ENCODE results near the gene SIRPG. TPM values are rescaled to one million over a fixed set of nuclear protein-coding genes. Genes with fewer than 3 reads are reported as not detected.

The SIRPG gene
- polyA plus RNA-seq, 1 of the 3 experiments (the other 2 are of a cell fraction): not detected

DNA sequence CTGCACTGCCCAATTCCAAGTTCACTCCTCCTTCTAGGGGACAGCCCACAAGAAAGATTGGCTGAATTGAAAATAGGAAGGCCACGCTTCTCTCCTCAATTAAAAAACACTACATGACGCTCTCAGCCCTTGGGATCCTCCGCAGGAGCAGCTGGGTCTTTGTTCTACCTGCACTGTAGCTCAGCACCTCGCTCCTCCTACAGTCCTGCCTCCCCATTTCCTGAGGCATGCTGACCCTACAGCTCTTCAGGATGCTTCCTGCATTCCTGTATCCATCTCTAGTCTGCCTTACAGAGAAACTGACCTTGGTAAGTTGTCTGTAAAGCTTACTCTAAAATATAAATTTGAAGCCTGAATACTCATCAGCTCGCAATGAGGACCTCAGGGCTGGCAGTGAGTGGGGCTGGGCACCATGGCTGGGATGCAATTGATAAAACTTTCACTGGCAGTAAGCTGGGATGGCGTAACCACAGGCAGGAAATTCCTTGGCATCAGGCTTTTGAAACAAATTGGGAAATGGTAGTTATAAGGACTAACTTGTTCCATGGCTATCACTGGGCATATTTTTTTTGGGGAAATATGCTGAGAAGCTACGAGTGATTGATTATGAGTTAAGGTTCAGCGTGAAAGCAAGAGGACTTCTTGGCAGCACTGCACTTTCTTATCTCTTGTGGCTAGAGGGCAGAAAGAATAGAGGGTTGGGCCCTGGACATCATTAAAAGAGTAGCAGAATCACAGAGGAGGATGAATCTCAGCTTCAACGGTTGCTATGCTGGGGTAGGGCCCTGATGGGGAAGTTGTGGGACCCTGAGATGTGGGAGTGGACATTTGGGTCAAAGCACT, 26.0 kb downstream of the SIRPG start:
- H3K9me3 ChIP-seq: no peaks in the 10 kb centered on the region
- H2AFZ ChIP-seq (ENCODE audit: low read depth): no peak overlapping the region
- WGBS (ENCODE audit: low lambda C conversion rate): 30% methylated on average over 8 of the region's 9 CpGs
- no peaks in the 10 kb centered on the region for H3K27me3 ChIP-seq (ENCODE audit: insufficient read depth)
- ChIA-PET CTCF (interaction anchor here (1.0 kb wide), 1 partner anchor 10 kb away, joined by 3 read pairs; no protein-coding TSS in a partner anchor), POLR2A (no interaction called here)
- H3K27ac ChIP-seq (ENCODE audit: low read depth in 2 of 2, low read length in 1 of 2): no peak overlapping the region
- no peaks in the 10 kb centered on the region for H3K36me3 ChIP-seq (replicated peaks in 1 of 2; ENCODE audit: control insufficient read depth in 1 of 2, insufficient read depth in 2 of 2, low read length in 1 of 2)
- TF ChIP-seq JUND (IDR thresholded peaks at IDR 0.05): no peak
- H4K20me1 ChIP-seq (ENCODE audit: insufficient read depth): no peaks in the 10 kb centered on the region
- peaks cover 0 to 5% of the 10 kb centered on the region in 2 experiments; a peak in 1 of 4 replicates for H3K4me1 ChIP-seq (ENCODE audit: control insufficient read depth in 1 of 2, insufficient read depth in 2 of 2, low read depth in 1 of 2, low read length in 1 of 2)
- no peaks in the 10 kb centered on the region for H3K79me2 ChIP-seq (ENCODE audit: insufficient read depth)
- H3K4me3 ChIP-seq (ENCODE audit: low read depth in 2 of 2, low read length in 1 of 2): no peak overlapping the region
- no peaks in the 10 kb centered on the region for H3F3A ChIP-seq (replicated peaks; ENCODE audit: insufficient read depth)
- H3K4me2 ChIP-seq: no peak overlapping the region
- no peaks in the 10 kb centered on the region for H3K9me2 ChIP-seq
- DNase-seq: no peak
- H3K9ac ChIP-seq: no peak overlapping the region

DNA sequence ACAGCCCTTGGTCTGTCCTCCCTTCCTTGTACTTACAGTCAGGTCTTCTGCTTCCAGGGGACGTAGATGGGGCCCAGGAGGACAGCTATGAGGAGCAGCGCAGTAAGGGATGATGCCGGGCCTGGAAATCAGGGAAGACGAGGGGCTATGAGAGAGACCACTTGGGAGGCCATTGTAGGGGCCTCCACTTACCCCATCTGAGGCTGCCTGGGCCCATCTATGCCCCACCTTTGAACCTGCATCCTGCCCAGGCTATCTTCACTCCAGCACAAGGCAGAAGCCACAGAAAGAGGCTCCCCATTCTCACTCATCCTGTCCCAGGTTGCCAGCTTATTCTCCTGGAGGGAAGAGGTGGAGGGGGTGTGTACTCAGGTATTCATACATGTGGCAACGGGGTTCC, 27.4 kb downstream of the SIRPG start:
- no peaks in the 10 kb centered on the region for H3K27me3 ChIP-seq (ENCODE audit: insufficient read depth)
- ChIA-PET CTCF (no interaction called here), POLR2A (no interaction called here)
- WGBS (ENCODE audit: low lambda C conversion rate): 68% methylated on average over 4 of the region's 5 CpGs
- H3K9me3 ChIP-seq: no peaks in the 10 kb centered on the region
- H3K4me1 ChIP-seq (ENCODE audit: control insufficient read depth in 1 of 2, insufficient read depth in 2 of 2, low read depth in 1 of 2, low read length in 1 of 2): peaks cover 0 to 5% of the 10 kb centered on the region in 2 experiments; a peak in 1 of 4 replicates
- TF ChIP-seq GATA2 (CRISPR knock-in tag; IDR thresholded peaks at IDR 0.05) (no peak), SIN3A (IDR thresholded peaks at IDR 0.05; ENCODE audit: borderline replicate concordance, low read depth, low read length) (no peak), EP300 (IDR thresholded peaks at IDR 0.05; ENCODE audit: borderline replicate concordance in 1 of 2, low read depth in 1 of 2, low read length in 1 of 2) (no peak), CHD2 (IDR thresholded peaks at IDR 0.05; ENCODE audit: low read length, partially characterized antibody) (no peak), RFX5 (IDR thresholded peaks at IDR 0.05; ENCODE audit: low read length) (no peak), TAF1 (IDR thresholded peaks at IDR 0.05; ENCODE audit: borderline replicate concordance, low read depth, low read length) (no peak), RCOR1 (IDR thresholded peaks at IDR 0.05; ENCODE audit: low read length) (no peak), MEF2A (IDR thresholded peaks at IDR 0.05; ENCODE audit: borderline replicate concordance, low read depth) (no peak), FOSL2 (IDR thresholded peaks at IDR 0.05; ENCODE audit: borderline replicate concordance, low read depth) (no peak)
- TF ChIP-seq, protein P1, sequence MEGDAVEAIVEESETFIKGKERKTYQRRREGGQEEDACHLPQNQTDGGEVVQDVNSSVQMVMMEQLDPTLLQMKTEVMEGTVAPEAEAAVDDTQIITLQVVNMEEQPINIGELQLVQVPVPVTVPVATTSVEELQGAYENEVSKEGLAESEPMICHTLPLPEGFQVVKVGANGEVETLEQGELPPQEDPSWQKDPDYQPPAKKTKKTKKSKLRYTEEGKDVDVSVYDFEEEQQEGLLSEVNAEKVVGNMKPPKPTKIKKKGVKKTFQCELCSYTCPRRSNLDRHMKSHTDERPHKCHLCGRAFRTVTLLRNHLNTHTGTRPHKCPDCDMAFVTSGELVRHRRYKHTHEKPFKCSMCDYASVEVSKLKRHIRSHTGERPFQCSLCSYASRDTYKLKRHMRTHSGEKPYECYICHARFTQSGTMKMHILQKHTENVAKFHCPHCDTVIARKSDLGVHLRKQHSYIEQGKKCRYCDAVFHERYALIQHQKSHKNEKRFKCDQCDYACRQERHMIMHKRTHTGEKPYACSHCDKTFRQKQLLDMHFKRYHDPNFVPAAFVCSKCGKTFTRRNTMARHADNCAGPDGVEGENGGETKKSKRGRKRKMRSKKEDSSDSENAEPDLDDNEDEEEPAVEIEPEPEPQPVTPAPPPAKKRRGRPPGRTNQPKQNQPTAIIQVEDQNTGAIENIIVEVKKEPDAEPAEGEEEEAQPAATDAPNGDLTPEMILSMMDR (IDR thresholded peaks at IDR 0.05): no peak
- TF ChIP-seq, protein P2, sequence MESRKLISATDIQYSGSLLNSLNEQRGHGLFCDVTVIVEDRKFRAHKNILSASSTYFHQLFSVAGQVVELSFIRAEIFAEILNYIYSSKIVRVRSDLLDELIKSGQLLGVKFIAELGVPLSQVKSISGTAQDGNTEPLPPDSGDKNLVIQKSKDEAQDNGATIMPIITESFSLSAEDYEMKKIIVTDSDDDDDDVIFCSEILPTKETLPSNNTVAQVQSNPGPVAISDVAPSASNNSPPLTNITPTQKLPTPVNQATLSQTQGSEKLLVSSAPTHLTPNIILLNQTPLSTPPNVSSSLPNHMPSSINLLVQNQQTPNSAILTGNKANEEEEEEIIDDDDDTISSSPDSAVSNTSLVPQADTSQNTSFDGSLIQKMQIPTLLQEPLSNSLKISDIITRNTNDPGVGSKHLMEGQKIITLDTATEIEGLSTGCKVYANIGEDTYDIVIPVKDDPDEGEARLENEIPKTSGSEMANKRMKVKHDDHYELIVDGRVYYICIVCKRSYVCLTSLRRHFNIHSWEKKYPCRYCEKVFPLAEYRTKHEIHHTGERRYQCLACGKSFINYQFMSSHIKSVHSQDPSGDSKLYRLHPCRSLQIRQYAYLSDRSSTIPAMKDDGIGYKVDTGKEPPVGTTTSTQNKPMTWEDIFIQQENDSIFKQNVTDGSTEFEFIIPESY (IDR thresholded peaks at IDR 0.05; ENCODE audit: borderline replicate concordance, low read depth): no peak
- TF ChIP-seq, protein P3, sequence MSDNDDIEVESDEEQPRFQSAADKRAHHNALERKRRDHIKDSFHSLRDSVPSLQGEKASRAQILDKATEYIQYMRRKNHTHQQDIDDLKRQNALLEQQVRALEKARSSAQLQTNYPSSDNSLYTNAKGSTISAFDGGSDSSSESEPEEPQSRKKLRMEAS (IDR thresholded peaks at IDR 0.05; ENCODE audit: low read depth): no peak
- TF ChIP-seq, protein P4, sequence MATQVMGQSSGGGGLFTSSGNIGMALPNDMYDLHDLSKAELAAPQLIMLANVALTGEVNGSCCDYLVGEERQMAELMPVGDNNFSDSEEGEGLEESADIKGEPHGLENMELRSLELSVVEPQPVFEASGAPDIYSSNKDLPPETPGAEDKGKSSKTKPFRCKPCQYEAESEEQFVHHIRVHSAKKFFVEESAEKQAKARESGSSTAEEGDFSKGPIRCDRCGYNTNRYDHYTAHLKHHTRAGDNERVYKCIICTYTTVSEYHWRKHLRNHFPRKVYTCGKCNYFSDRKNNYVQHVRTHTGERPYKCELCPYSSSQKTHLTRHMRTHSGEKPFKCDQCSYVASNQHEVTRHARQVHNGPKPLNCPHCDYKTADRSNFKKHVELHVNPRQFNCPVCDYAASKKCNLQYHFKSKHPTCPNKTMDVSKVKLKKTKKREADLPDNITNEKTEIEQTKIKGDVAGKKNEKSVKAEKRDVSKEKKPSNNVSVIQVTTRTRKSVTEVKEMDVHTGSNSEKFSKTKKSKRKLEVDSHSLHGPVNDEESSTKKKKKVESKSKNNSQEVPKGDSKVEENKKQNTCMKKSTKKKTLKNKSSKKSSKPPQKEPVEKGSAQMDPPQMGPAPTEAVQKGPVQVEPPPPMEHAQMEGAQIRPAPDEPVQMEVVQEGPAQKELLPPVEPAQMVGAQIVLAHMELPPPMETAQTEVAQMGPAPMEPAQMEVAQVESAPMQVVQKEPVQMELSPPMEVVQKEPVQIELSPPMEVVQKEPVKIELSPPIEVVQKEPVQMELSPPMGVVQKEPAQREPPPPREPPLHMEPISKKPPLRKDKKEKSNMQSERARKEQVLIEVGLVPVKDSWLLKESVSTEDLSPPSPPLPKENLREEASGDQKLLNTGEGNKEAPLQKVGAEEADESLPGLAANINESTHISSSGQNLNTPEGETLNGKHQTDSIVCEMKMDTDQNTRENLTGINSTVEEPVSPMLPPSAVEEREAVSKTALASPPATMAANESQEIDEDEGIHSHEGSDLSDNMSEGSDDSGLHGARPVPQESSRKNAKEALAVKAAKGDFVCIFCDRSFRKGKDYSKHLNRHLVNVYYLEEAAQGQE (IDR thresholded peaks at IDR 0.05; ENCODE audit: low read depth, low read length): no peak
- H3K36me3 ChIP-seq (replicated peaks in 1 of 2; ENCODE audit: control insufficient read depth in 1 of 2, insufficient read depth in 2 of 2, low read length in 1 of 2): no peaks in the 10 kb centered on the region
- no peaks in the 10 kb centered on the region for H3F3A ChIP-seq (replicated peaks; ENCODE audit: insufficient read depth)
- no peaks in the 10 kb centered on the region for H3K9me2 ChIP-seq
- no peak overlapping the region for H3K9ac ChIP-seq
- no peak for DNase-seq
- no peak overlapping the region for H3K4me3 ChIP-seq (ENCODE audit: low read depth in 2 of 2, low read length in 1 of 2)
- no peak overlapping the region for H3K27ac ChIP-seq (ENCODE audit: low read depth in 2 of 2, low read length in 1 of 2)
- H3K4me2 ChIP-seq: no peak overlapping the region
- H2AFZ ChIP-seq (ENCODE audit: low read depth): no peak overlapping the region
- H3K79me2 ChIP-seq (ENCODE audit: insufficient read depth): no peaks in the 10 kb centered on the region
- no peaks in the 10 kb centered on the region for H4K20me1 ChIP-seq (ENCODE audit: insufficient read depth)
